Endothelial cell (in vitro differentiated cells): Measurements from ENCODE around the gene MYDGF. TPM values are rescaled to one million over a fixed set of nuclear protein-coding genes. Genes with fewer than 3 reads are reported as not detected.

Experiments used
- DNase-seq: peaks from one replicate; pipeline ENCODE4 v3.0.0; 2021; ENCODE audit warnings: low spot score
- H3K27ac Mint-ChIP-seq: one replicate; pipeline ENCODE4 v1.8.0; 2021; ENCODE audit warnings: mixed read lengths, inconsistent platforms; ENCODE audit not compliant: unreplicated experiment
- H3K27me3 Mint-ChIP-seq: one replicate; pipeline ENCODE4 v1.8.0; 2021; ENCODE audit warnings: mild to moderate bottlenecking, moderate library complexity, mixed read lengths, inconsistent platforms; ENCODE audit not compliant: unreplicated experiment
- H3K36me3 Mint-ChIP-seq: one replicate; pipeline ENCODE4 v1.8.0; 2021; ENCODE audit warnings: mild to moderate bottlenecking, low read depth, mixed read lengths, inconsistent platforms; ENCODE audit not compliant: unreplicated experiment
- H3K4me1 Mint-ChIP-seq: one replicate; pipeline ENCODE4 v1.8.0; 2021; ENCODE audit warnings: mild to moderate bottlenecking, mixed read lengths, inconsistent platforms; ENCODE audit not compliant: unreplicated experiment
- H3K4me3 Mint-ChIP-seq: one replicate; pipeline ENCODE4 v1.8.0; 2021; ENCODE audit warnings: mild to moderate bottlenecking, mixed read lengths, inconsistent platforms; ENCODE audit not compliant: unreplicated experiment
- H3K9me3 Mint-ChIP-seq: one replicate; pipeline ENCODE4 v1.8.0; 2021; ENCODE audit warnings: mixed read lengths, inconsistent platforms; ENCODE audit not compliant: unreplicated experiment
- CTCF ChIP-seq: fragments of 200-600 bp; sonication (generic); IDR thresholded peaks from one replicate; pipeline ENCODE4 v1.5.0; 2021; ENCODE audit warnings: antibody characterized with exemption; ENCODE audit not compliant: unreplicated experiment
- total RNA-seq: library from RNA; stranded (reverse); fragmentation: NEBNext Ultra II Directional; extraction: Animal tissue kit (Norgen Biotek cat#: 25700); gene quantifications from one replicate; pipeline ENCODE4 v1.2.1, GENCODE V29; 2021; ENCODE audit not compliant: unreplicated experiment

MYDGF gene
- total RNA-seq, 1 donor from 2014 or later, result 112 TPM

GRCh38 chr19:4647676-4648644 lies 22.2 kb downstream of the MYDGF start:
- no peaks in the 10 kb centered on the region for H3K9me3 Mint-ChIP-seq
- peaks cover 32% of the 10 kb centered on the region for H3K4me1 Mint-ChIP-seq
- H3K36me3 Mint-ChIP-seq, result peaks cover 7% of the 10 kb centered on the region
- DNase-seq, result peak; percentile 79
- no peak for TF ChIP-seq CTCF
- peaks cover 7% of the 10 kb centered on the region for H3K27me3 Mint-ChIP-seq
- H3K4me3 Mint-ChIP-seq, result no peak overlapping the region
- H3K27ac Mint-ChIP-seq, result peak overlapping the region; percentile 94

GRCh38 chr19:4645718-4646117 lies 24.4 kb downstream of the MYDGF start:
- Mint-ChIP-seq H3K9me3 (no peaks in the 10 kb centered on the region), H3K27me3 (peaks cover 9% of the 10 kb centered on the region), H3K27ac (no peak overlapping the region), H3K4me1 (peaks cover 42% of the 10 kb centered on the region), H3K4me3 (no peak overlapping the region), H3K36me3 (peaks cover 7% of the 10 kb centered on the region)
- no peak for TF ChIP-seq CTCF
- no peak for DNase-seq

GRCh38 chr19:4642625-4643024 lies 27.5 kb downstream of the MYDGF start:
- Mint-ChIP-seq H3K27me3 (peaks cover 11% of the 10 kb centered on the region), H3K4me3 (no peak overlapping the region), H3K36me3 (peaks cover 3% of the 10 kb centered on the region), H3K27ac (no peak overlapping the region), H3K9me3 (no peaks in the 10 kb centered on the region), H3K4me1 (peaks cover 25% of the 10 kb centered on the region)
- DNase-seq, result no peak
- no peak for TF ChIP-seq CTCF

GRCh38 chr19:4641132-4641531 lies 29.0 kb downstream of the MYDGF start:
- Mint-ChIP-seq H3K4me1 (peaks cover 23% of the 10 kb centered on the region), H3K27ac (no peak overlapping the region), H3K36me3 (no peaks in the 10 kb centered on the region), H3K27me3 (peaks cover 13% of the 10 kb centered on the region), H3K4me3 (peak overlapping the region; percentile 67), H3K9me3 (no peaks in the 10 kb centered on the region)
- no peak for DNase-seq
- TF ChIP-seq CTCF, result no peak
